GM18907 (cell line): ENCODE results near the gene TGM6.
"Not testable (repeated sequence)": the region's sequence is repeated elsewhere in the genome, so short reads cannot be mapped to it uniquely, and the experiment has no call there.

ENCODE experiments used
- ATAC-seq: cut with Tn5 transposase; IDR thresholded peaks from one replicate; pipeline ENCODE4 v1.9.1; 2021; ENCODE audit warnings: mild to moderate bottlenecking, moderate library complexity; ENCODE audit not compliant: unreplicated experiment

The TGM6 gene

GRCh38 chr20:2397091-2397490 is 16.4 kb downstream of the TGM6 start:
- ATAC-seq = no peak

GRCh38 chr20:2397595-2398145 is 17.0 kb downstream of the TGM6 start:
- no peak for ATAC-seq

GRCh38 chr20:2398449-2398848 is 17.7 kb downstream of the TGM6 start:
- ATAC-seq = no peak

- ATAC-seq = no peak
Measured at GRCh38 chr20:2399390-2399789, 18.7 kb downstream of the TGM6 start.

- no peak for ATAC-seq
Measured at GRCh38 chr20:2400290-2400689, 19.6 kb downstream of the TGM6 start.

- ATAC-seq = no peak
Measured at GRCh38 chr20:2401527-2401926, 20.8 kb downstream of the TGM6 start.

GRCh38 chr20:2402271-2402980 is 21.7 kb downstream of the TGM6 start:
- ATAC-seq = no peak

- no peak for ATAC-seq
Measured at GRCh38 chr20:2403291-2404052, 22.8 kb downstream of the TGM6 start.

GRCh38 chr20:2405693-2406065 is 25.0 kb downstream of the TGM6 start:
- no peak for ATAC-seq

- not testable (repeated sequence) for ATAC-seq
Measured at GRCh38 chr20:2407355-2407754, 26.7 kb downstream of the TGM6 start.

- no peak for ATAC-seq
Measured at GRCh38 chr20:2408111-2408510, 27.4 kb downstream of the TGM6 start.

GRCh38 chr20:2416541-2417212 is 36.0 kb downstream of the TGM6 start:
- no peak for ATAC-seq

GRCh38 chr20:2417213-2417541 is 36.5 kb downstream of the TGM6 start:
- no peak for ATAC-seq

- ATAC-seq = no peak
Measured at GRCh38 chr20:2418388-2418787, 37.7 kb downstream of the TGM6 start.

GRCh38 chr20:2420510-2420909 is 39.8 kb downstream of the TGM6 start:
- ATAC-seq = no peak

GRCh38 chr20:2421247-2421646 is 40.5 kb downstream of the TGM6 start:
- no peak for ATAC-seq

- ATAC-seq = no peak
Measured at GRCh38 chr20:2429051-2429450, 48.4 kb downstream of the TGM6 start.

GRCh38 chr20:2430538-2430937 is 49.8 kb downstream of the TGM6 start:
- no peak for ATAC-seq

- ATAC-seq = no peak
Measured at GRCh38 chr20:2431185-2431584, 50.5 kb downstream of the TGM6 start.

GRCh38 chr20:2446845-2447244 is 66.1 kb downstream of the TGM6 start:
- no peak for ATAC-seq

- ATAC-seq = no peak
Measured at GRCh38 chr20:2449386-2449785, 68.7 kb downstream of the TGM6 start.

- ATAC-seq = no peak
Measured at GRCh38 chr20:2451422-2451821, 70.7 kb downstream of the TGM6 start.
